ENCODE results near the gene YIF1A.

DNA sequence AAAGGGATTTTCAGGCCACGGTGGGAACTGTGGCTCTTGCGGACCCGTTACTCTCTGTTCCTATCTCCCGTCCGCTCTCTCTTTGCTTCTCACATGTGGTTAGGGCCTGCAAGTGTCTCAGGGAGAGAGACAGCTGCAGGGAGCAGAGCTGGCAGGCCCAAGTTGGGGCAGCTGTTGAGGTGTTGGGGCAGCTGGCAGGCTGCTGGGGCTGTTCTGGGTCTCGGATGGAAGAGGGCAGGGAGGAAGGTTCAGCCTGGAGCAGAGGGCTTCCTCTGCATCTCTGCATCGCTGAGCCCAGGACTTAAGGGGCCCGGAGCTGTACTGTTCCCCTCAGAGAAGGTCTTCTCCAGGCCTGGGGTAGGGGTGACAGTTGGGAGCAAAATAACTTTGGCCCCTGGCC, 13.5 kb downstream of the YIF1A start:
- TF ChIP-seq, protein P1, sequence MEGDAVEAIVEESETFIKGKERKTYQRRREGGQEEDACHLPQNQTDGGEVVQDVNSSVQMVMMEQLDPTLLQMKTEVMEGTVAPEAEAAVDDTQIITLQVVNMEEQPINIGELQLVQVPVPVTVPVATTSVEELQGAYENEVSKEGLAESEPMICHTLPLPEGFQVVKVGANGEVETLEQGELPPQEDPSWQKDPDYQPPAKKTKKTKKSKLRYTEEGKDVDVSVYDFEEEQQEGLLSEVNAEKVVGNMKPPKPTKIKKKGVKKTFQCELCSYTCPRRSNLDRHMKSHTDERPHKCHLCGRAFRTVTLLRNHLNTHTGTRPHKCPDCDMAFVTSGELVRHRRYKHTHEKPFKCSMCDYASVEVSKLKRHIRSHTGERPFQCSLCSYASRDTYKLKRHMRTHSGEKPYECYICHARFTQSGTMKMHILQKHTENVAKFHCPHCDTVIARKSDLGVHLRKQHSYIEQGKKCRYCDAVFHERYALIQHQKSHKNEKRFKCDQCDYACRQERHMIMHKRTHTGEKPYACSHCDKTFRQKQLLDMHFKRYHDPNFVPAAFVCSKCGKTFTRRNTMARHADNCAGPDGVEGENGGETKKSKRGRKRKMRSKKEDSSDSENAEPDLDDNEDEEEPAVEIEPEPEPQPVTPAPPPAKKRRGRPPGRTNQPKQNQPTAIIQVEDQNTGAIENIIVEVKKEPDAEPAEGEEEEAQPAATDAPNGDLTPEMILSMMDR (conservative IDR thresholded peaks at IDR 0.05; ENCODE audit: low read depth, low read length): no peak
- TF ChIP-seq CHD1 (IDR thresholded peaks at IDR 0.05; ENCODE audit: low read depth, low read length) (no peak), MXI1 (IDR thresholded peaks at IDR 0.05; ENCODE audit: borderline replicate concordance, low read depth, low read length) (no peak), POLR2A (IDR thresholded peaks at IDR 0.05; ENCODE audit: low read depth, low read length) (no peak), MAFK (IDR thresholded peaks at IDR 0.05; ENCODE audit: low read depth, low read length) (no peak), RFX5 (IDR thresholded peaks at IDR 0.05; ENCODE audit: low read depth, low read length) (no peak), SMC3 (IDR thresholded peaks at IDR 0.05; ENCODE audit: low read depth, low read length) (no peak)
- TF ChIP-seq, protein P2, sequence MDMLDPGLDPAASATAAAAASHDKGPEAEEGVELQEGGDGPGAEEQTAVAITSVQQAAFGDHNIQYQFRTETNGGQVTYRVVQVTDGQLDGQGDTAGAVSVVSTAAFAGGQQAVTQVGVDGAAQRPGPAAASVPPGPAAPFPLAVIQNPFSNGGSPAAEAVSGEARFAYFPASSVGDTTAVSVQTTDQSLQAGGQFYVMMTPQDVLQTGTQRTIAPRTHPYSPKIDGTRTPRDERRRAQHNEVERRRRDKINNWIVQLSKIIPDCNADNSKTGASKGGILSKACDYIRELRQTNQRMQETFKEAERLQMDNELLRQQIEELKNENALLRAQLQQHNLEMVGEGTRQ (IDR thresholded peaks at IDR 0.05; ENCODE audit: low read depth, low read length): no peak
